Cardiac fibroblast (primary cell): Measurements from ENCODE around the gene SMG6.
A peak's percentile ranks its signal among the peaks of the same experiment; 100 is the strongest.

ENCODE experiments used
- DNase-seq, 2 donors: peaks; one replicate each; pipeline versions ENCODE4 v3.0.0 to v3.0.0-alpha.2; 2010; ENCODE audit warnings: low read depth in 2 of 2
- H3K4me3 ChIP-seq, 2 donors: replicated peaks in 1 of 2; 1 replicate in 1 of 2; 2 replicates in 1 of 2; pipeline ENCODE4 v1.5.1; 2011; ENCODE audit warnings: low read depth in 2 of 2, low read length in 2 of 2, mild to moderate bottlenecking in 2 of 2, moderate library complexity in 1 of 2
- CTCF ChIP-seq: IDR thresholded peaks from one replicate; pipeline ENCODE4 v1.5.1; 2011; ENCODE audit warnings: low read depth, mild to moderate bottlenecking, low read length, inconsistent platforms

SMG6 gene

GRCh38 chr17:2011411-2012371, 291.9 kb downstream of the SMG6 start:
- H3K4me3 ChIP-seq = no peak overlapping the region
- peak; percentile 22 to 65 for DNase-seq
- no peak for TF ChIP-seq CTCF
